ENCODE results near the gene THSD4.

GRCh38 chr15:71115567-71116351 is 488 bp downstream of the THSD4 start:
- TF ChIP-seq CTCF (optimal IDR thresholded peaks at IDR 0.05 in 1 of 3, IDR thresholded peaks at IDR 0.05 in 1 of 3, conservative IDR thresholded peaks at IDR 0.05 in 1 of 3; ENCODE audit: extremely low read depth in 1 of 3, insufficient read depth in 2 of 3, low read length in 3 of 3) (no peak), EZH2 (IDR thresholded peaks at IDR 0.05; ENCODE audit: low read length) (no peak)
